ENCODE measurements around the gene A3GALT2.

DNA sequence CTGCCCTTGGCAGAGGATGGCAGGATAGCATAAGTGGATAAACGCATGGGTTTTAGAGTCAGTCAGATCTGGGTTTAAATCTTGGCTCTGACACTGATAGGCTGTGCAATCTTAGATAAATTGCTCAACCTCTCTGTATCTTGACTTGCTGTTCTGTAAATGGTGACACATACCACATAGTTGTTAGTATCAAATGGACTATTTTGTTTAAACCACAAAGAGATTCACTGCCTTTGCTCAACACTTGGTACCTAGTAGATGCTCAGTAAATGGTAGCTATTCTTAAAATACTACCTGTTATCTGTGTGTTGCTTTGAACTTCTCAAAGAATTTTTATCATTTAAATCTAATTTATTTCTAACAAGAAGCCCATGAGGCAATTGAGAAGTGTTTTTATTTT lies 39.5 kb upstream of the A3GALT2 start:
- TF ChIP-seq, protein P1, sequence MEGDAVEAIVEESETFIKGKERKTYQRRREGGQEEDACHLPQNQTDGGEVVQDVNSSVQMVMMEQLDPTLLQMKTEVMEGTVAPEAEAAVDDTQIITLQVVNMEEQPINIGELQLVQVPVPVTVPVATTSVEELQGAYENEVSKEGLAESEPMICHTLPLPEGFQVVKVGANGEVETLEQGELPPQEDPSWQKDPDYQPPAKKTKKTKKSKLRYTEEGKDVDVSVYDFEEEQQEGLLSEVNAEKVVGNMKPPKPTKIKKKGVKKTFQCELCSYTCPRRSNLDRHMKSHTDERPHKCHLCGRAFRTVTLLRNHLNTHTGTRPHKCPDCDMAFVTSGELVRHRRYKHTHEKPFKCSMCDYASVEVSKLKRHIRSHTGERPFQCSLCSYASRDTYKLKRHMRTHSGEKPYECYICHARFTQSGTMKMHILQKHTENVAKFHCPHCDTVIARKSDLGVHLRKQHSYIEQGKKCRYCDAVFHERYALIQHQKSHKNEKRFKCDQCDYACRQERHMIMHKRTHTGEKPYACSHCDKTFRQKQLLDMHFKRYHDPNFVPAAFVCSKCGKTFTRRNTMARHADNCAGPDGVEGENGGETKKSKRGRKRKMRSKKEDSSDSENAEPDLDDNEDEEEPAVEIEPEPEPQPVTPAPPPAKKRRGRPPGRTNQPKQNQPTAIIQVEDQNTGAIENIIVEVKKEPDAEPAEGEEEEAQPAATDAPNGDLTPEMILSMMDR (conservative IDR thresholded peaks at IDR 0.05; ENCODE audit: low read length): no peak
- TF ChIP-seq EZH2phosphoT487 (IDR thresholded peaks at IDR 0.05; ENCODE audit: borderline replicate concordance): no peak
